GM21367 (cell line): ENCODE data around the gene COL23A1.

ENCODE experiments used
- ATAC-seq: cut with Tn5 transposase; IDR thresholded peaks from one replicate; pipeline ENCODE4 v1.9.1; 2021; ENCODE audit not compliant: unreplicated experiment

Gene COL23A1

DNA sequence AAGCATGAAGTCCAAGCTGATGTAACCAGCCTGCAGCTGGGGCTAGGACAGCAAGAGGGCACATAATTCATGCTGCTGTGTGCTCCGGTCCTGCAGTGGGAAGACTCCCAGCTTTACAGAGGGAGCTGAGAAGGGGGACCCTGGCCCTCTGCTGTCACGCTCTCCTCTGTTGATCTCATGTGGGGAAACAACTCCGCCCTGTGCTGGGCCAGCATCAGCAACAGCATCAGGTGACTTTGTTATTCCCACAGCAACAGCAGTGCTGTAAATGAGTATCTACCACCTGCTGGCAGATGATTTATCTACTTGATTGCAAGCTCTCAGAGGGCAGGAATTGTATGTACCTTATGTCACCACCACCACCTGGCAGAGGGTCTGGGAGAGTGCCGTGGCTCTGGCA is 176.2 kb downstream of the COL23A1 start:
- no peak for ATAC-seq

DNA sequence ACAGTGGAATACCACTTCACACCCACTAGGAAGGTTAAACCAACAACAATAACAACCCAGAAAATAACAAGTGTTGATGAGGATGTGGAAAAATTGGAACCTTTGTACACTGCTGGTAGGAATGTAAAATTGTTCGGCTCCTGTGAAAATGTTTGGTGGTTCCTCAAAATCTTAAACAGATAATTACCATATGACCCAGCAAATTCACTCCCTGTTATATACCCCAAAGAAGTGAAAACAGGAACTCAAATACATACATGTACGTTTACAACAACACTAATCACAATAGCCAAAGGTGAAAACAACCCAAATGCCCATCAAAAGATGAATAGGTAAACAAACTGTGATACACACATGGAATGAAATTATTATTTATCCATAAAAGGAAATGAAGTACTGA is 179.1 kb downstream of the COL23A1 start:
- ATAC-seq = no peak

DNA sequence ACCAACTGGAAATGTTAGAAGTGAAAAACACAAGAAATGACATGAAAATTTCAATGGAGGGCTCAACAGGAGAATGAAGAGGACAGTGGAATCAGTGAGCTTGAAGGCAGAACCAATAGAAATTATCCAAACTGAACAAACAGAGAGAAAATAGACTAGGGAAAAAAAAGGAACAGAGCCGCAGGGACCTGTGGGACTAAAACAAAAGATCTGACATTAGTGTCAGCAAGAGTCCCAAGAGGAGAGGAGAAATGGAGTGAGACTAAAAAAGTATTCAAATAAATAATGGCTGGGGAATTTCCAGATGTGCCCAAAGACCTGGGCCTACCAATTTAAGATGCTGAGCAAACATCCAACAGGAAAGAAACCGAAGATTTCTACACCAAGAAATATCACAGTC is 182.5 kb downstream of the COL23A1 start:
- no peak for ATAC-seq

DNA sequence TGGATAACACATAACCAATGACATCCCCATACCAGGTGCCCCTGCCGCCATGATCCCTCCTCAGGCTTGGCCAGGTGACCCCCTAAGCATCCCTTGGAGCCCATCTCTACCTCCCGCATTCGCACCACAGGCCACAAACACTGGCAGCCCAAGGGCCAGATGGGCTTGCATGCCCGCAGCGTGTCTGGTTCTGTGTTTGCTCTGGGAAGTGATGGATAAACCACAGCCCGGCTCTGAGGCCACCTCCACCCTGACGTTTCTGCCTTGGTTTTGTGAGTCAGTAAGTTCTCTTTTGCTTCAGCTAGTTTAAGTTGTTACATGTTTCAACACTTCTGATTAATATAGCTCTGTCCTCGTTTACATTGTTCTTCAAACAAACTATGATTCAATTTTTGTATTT is 185.2 kb downstream of the COL23A1 start:
- no peak for ATAC-seq

DNA sequence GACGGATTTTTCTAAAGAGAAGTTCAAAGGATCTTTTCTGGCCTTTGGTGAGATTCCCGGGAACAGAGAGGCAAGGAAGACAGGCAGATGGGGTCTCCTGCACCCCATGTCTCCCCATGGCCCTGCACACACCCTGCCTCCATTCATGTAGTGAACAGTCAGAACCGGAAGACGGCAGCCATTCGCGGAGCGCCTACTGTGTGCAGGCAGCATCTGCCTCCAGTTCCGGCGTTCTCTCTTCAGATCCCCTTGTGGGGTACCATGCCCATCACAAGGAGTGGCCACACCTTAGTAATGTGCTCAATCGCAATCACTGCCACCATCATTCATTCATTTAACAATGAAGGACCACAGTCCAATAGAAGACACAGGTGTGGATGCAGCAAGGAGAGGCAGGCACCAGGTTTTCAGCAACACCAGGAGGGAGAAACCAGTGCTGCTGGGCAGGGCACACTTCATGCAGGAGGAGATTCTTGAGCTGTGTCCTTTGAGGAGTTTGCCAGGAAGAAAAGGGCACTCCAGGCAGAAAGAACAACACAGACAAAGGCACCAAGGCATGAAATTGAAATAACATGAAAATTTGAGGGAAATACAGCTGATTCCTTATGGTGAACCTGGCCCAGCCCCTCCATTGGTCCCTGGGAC is 186.1 kb downstream of the COL23A1 start:
- no peak for ATAC-seq

DNA sequence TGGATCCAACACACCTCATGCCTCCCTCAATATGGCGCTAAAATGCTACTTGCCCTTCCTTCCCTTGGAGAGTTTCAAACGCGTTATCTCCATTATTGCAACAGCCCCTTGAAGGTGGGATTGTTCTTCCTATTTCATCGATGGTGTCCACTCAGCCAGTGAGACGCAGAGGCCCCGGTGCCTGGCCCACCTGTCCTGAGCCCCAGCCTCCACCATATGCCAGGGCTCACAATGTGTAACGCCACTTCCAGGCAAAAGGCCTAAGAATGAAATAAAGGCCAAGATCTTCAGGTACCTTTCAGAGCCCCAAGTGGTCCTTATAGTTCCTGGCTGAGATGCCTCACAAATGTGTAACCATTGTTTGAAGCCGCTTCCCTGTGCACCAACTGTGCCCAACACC is 186.8 kb downstream of the COL23A1 start:
- no peak for ATAC-seq

DNA sequence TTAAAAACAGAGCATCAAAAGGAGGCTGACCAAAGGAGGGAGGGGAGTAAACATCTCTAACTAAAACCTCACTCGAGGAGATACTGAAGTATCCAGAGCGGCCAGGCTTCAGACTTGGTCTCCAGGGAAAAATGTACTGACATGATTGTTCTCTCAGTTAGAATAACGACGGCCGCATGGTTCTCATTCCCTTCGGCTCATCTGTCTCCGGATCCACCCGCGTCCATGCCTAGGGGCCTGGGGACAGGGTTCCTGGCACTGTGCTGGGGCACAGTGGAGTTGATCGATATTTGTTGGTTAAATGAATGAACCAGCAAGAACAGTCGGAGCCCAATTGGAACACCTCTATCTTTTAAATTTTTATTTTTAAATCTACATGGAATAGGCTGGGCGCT is 190.5 kb downstream of the COL23A1 start:
- ATAC-seq = no peak

DNA sequence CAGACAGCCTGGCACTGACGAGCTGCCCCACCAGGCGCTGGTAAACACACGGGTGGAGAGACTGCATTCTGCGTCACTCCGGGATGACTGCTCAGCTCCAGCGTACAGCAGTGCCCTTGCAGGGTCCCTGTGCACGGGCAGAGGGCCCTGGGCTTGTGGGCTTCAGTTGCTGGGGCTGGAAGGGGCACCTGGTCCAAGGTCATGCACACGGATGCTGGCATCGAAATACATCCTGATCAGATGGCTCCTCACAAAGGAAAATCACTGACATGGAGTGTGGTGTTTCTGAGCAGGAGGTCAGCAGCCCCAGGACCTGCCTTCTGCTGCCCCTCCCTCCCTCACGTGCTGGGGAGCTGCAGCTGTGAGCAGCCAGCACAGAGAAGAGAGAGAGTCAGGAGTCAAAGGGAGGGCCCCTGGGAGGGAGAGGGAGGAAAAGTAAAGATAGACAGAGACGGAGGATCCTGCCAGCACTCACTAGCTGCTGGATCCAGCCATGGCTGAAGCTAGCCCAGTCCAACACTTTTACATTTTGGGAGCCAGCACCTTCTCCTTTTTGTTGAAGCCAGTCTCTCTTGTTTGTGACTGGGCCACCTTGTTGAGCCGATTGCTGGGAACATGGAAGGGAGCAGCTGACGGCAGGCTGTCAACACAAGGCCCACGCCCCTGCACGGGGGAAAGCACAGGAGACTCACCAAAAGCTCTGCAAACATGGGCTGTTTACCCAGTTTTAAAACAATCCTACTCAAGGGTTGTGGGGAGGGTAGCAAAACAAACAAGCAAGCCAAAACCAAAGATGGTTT is 191.1 kb downstream of the COL23A1 start:
- no peak for ATAC-seq

DNA sequence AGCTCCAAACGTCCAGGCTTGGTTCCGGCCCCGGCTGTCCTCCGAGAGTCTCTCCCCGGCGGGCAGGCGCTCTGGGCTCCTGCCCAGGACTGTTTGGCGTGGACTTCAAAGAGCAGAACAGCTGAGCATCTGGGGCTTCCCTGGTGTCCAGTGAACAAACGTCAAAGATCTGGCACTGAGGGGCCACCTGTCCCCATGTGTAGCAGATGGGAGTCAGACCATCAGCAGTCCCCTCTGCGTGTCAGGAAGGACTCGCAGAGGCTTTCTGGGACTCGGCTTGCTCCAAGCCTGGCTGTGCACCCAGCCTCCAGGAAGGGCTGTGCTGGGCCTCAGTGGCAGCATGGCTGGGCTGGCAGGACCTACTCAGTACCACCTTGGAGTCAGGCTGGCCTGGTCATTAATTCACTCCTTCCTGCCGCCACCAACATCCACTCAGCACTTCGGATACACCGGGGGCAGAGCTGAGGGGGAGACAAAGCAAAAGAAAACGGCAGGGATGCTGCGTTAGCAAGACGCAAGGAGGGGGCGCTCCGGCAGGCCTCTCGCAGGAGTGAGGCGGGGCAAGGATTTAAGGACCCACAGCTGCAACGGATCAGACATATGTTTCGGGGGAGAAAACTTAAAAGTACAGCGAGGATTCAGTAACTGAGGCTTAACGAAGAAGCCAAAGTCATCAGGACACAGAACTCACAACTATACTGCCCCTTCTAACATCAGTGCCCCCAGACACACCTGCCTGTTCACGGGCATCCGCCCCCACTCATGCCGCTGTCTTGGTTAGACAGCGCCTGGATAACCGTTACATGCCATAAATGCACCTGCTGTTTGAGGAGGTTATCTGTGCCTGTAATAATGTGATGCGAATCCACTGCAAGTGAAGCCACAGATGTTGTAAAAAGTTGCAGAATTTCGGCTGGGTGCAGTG is 193.1 kb downstream of the COL23A1 start:
- no peak for ATAC-seq

DNA sequence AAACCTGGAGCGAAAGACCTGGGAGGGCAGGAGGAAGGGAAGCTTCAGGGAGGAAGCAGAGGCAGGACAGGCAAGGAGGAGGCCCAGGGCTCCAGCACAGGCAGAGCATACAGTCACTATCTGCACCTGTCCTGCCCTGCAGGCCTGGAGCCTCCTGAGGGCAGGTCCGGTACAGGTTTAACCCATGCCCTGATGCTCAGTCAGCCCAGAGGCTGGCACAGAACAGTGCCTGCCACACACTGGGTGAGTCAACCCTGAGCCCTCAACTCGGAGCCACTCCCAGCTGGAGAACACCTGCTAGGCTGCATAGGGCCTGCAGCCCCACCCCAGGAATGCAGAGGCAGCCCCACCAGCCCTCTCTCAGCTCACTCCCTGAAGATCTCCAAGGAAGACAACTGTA is 196.1 kb downstream of the COL23A1 start:
- no peak for ATAC-seq

DNA sequence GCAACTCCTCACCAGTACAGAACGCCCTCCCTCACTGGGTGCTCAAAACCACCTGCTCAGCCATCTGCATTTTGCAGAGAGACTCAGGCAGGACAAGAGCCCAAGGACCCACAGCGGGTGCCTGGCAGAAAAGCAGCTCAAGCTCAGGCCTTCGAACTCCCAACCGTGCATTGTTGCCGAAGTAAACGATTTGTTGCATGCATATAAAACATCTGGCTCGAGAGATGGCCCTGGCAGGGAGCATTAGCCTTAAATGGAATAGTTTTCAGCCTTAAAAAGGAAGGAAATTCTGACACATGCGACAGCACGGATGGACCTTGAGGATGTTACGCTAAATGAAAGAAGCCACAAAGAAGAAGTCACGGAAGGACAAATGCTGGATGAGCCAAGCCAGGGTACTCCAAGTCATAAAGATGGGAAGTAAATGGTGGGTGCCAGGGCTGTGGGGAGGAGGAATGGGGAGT is 197.2 kb downstream of the COL23A1 start:
- no peak for ATAC-seq

DNA sequence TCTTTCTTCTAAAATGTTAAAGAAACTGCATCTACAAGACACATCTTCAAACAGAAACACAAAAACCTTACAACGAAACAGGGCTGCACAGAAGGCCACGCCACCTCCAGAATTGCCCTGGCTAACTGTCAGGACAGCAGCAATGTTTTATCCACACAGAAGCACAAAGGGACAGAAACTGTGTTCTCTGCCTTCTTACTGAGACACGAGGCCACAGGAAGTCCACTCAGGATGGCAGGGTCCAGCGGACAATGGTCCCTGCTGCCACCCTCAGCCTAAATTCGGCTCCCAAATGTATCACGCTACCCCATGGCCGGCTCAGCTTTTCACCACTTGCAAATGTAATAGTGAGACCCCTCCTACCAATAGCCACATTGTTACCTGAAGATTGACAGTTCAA is 197.8 kb downstream of the COL23A1 start:
- ATAC-seq = no peak

DNA sequence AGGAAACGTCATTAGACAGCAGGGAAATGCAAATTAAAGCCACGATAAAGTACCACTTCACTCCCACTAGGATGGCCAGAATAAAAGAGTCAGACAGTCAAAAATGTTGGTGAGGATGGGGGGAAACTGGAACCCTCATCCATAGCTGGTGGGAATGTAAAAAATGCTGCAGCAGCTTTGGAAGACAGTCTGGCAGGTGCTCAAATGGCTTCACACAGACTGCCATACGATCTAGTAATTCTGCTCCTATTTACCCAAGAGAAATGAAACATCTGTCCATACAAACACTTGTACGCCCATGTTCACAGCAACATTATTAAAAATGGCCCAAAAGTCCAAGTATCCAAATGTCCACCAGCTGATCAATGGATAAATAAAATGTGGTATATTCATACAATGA is 198.7 kb downstream of the COL23A1 start:
- ATAC-seq = no peak

DNA sequence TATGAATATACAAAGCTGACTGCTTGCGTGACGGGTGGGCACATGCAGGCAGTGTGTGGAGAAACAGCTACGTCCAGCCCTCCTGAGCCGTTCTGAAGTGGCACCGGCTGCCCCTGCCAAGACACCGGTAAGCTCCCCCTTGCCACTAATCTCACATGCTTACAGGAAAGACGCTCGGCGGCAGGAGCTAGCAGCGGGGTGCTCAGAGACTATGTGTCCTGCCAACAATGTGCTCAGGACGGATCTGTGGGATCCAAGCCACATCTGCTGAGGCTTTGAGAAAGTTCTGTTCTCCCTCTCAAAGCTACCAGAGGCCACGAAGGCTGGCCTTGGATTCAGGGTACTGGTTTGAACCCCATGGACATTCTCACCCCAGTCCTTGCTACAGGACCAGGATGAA is 200.4 kb downstream of the COL23A1 start:
- ATAC-seq = no peak

DNA sequence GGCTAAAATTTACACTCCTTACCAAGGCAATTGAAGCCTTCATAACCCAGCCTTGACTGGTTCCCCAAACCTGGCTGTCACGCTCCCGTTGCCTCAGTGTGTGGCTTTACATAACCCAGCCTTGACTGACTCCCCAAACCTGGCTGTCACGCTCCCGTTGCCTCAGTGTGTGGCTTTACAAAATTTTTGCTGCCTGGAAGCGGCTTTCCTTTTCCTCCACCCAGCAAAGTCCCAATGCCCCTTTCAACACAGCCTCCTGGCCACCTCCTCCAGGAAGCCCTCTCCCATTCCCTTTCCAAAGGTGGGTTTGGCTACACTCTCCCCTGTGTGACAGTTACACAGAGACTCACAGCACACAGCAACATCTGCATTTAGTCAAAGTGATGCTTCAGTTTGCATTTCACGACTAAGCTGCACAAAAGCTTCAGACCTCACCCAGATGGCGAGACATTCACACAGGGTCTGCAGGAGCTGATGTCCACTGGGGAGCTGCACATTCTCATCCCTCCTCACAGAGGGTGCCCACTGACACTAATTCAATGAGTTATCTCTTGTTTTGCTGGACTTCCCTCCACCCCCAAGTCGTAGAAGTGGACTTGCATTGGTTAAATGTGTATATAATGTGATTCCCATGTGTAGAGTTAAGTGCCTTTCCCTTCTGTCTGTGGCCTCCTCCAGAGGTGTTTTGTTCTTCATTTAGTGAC is 201.0 kb downstream of the COL23A1 start:
- no peak for ATAC-seq

DNA sequence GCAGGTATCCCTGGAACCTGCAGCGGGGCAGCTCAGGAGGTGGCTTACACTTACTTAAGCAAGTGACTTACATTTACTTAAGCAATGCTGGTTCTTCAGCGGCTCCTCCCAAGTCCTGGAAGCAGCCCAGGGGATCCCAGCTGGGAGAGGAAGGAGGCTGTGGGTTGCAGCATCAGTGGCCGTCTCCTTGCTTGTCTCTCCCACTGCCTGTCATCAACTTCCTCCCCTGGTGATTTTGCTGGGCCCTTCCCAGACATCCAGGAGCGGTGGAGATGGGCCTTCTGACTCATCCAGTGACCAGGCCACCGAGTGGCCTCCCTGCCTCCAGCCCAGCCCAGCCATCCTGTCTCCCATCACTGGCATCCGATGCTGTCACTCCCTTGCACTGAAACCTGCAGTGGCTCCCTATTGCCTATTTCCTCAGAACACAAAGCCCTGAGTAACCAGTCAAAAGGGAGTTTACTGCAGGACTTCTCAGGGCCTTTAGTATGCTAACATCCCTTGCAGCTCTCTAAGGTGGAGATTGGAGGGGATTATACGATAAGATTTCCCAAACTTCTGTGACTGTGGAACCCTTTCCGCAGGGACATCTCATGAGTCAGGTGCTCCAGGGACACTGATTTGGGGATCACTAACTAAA is 201.7 kb downstream of the COL23A1 start:
- ATAC-seq = no peak

DNA sequence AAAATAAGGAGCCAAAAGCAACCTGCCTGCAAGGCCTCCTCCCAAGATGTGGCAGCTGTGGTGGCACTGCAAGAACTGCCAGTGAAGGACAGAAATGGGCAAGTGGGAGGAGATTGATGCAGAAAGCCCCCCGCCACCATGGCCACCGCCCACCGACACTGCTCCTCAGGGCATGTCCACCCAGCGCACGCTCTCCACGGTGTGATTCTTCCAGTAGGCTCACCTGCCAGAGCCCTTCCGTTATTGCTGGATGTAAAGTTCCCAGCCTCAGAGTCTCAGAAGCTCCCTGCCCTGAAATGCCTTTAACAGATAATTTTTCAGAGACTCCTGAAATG is 202.4 kb downstream of the COL23A1 start:
- no peak for ATAC-seq

DNA sequence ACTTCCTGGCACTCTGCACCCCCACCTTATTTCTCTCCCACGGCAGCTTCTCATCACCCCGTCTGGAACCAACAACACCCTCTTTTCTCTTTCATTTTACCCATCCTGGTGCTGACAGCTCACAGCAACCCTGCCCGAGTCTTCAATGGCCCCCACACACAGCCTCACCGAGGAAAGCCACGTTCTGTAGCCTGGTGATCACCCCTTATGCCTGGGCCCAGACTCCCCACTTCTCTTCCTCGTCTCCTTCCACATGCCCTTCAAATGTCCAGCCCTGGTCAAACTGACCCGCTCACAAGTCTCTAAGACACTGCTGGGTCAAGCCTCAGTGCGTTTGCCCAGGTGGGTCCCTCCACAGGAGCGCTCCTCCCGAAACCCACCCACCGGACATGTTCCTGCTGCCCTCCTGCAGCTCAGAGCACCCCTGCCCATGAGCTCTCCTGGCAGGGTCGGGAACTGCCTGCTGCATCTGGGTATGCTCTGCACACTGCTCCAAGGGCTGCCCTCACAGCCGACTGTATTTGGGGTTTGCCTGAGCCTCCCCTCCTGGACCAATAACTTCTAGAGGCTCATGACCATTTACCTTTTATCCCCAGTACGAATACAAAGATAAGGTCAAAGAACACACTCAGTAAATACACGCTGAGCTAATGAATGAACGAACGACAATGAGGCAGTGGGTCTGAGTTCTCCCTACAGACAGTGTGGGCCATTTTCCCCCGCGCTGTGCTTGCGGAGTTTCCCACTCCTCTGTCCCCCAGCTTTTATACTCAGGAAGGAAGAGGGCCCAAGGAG is 202.9 kb downstream of the COL23A1 start:
- ATAC-seq = no peak

DNA sequence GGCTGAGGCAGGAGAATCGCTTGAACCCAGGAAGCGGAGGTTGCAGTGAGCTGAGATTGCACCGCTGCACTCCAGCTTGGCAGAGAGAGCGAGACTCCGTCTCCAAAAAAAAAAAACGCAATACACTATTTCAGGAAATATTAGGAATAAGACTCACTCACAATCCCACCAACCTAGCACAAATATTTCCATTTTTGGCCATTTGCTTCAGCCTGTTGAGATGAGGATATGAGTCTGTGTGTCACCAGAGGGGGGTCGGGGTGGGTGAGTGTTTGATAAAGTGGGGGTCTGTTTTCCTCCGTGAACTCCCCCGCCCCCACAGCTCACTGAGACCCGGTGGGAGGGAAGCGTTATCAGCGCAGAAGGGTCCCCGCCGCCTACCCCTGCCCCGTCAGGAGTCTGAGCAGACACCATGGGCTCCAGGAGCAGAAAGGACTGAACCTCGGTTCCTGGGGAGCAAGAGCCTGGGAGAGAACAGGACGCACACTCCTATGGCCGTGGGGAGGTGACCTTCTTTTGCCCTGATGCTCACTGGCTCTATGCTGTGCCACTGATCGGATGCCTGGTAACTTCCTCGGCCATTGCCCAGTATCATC is 203.8 kb downstream of the COL23A1 start:
- no peak for ATAC-seq
